SK-N-MC (cell line): Measurements from ENCODE around the gene OSBPL1A.

Source experiments
- EZH2 ChIP-seq: fragments of 200-600 bp; sonication (generic); IDR thresholded peaks from one replicate; pipeline ENCODE4 v1.6.1; 2017; ENCODE audit warnings: antibody characterized with exemption
- FOXP2 ChIP-seq: optimal IDR thresholded peaks from 2 replicates; pipeline ENCODE3; 2011; ENCODE audit warnings: mild to moderate bottlenecking, moderate library complexity; ENCODE audit not compliant: insufficient read depth; ENCODE audit errors: extremely low read length, control extremely low read depth
- POLR2AphosphoS5 ChIP-seq: IDR thresholded peaks from 2 replicates; pipeline ENCODE4 v1.6.1; 2012; ENCODE audit warnings: mild to moderate bottlenecking, low read depth, low read length, borderline replicate concordance

DNA sequence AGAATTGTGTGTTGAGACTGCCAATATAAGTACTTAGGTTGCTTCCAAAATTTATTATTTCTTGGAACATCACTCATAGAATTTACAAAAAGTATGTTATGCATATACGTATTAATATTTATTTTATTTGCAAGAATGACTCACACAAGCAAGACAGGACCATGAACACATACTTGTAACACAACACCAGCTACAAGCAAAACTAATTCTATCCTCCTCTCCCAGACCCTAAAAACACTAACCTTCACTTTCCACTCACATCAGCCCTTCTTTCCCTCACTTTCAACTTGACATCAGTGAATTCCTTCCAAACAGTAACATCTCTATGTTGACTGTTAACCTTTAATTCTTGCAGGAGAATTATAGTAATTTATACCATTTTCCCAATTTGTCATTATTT is 24.3 kb downstream of the OSBPL1A start:
- TF ChIP-seq EZH2 (no peak), POLR2AphosphoS5 (no peak), FOXP2 (no peak)
